ENCODE data around the gene ECD. TPM values are rescaled to one million over a fixed set of nuclear protein-coding genes. Genes with fewer than 3 reads are reported as not detected.

The ECD gene
- total and polyA plus RNA-seq, 5 donors, result 10.8 to 19.3 (median 17.0) TPM

GRCh38 chr10:73097305-73097670 lies 70.5 kb downstream of the ECD start:
- intact Hi-C loops (cut with DNase I), result loop anchor here in 2 of 4 donors (5.0 to 10.0 kb wide), 2 partner anchors 65 to 68 kb away; partner anchors contain the start of genes ECD (in 1 of the 2) and FAM149B1 (in 1 of the 2)
- DNase-seq (no peak), ATAC-seq (no peak)
- Histone ChIP-seq H3K9me3 (ENCODE audit: control insufficient read depth, low read length) (no peaks in the 10 kb centered on the region), H3K4me1 (ENCODE audit: control insufficient read depth, insufficient read depth, low read length) (no peaks in the 10 kb centered on the region), H3K27me3 (ENCODE audit: control insufficient read depth, insufficient read depth) (no peaks in the 10 kb centered on the region), H3K4me3 (ENCODE audit: low read length) (peak overlapping the region; percentile 31), H3K27ac (ENCODE audit: low read length) (no peak overlapping the region)
- WGBS, result 29% methylated on average over 4 of the region's 4 CpGs

- H3K4me1 ChIP-seq (ENCODE audit: control insufficient read depth, insufficient read depth, low read length), result no peaks in the 10 kb centered on the region
- H3K27me3 ChIP-seq (ENCODE audit: control insufficient read depth, insufficient read depth), result no peaks in the 10 kb centered on the region
- peak within 1 kb of the TSS; percentile 93 for H3K27ac ChIP-seq (ENCODE audit: low read length)
- H3K4me3 ChIP-seq (ENCODE audit: low read length), result peak within 1 kb of the TSS; percentile 68
- under 1% methylated on average over 75 of the region's 75 CpGs for WGBS
- peak; percentile 100 for DNase-seq
- peak; percentile 98 for ATAC-seq
- intact Hi-C loops (cut with DNase I), result loop anchor here in 2 of 4 donors (5.0 to 10.0 kb wide), 2 partner anchors 66 to 68 kb away; partner anchors contain the start of genes ECD (in 1 of the 2) and FAM149B1 (in 1 of the 2)
- H3K9me3 ChIP-seq (ENCODE audit: control insufficient read depth, low read length), result no peaks in the 10 kb centered on the region
Observed at GRCh38 chr10:73096449-73097304, 71.1 kb downstream of the ECD start, which contains the start of gene P4HA1. Gene P4HA1 (minus strand): TSS chr10:73096866. CDS start chr10:73074883, 21,983 bp downstream.

DNA sequence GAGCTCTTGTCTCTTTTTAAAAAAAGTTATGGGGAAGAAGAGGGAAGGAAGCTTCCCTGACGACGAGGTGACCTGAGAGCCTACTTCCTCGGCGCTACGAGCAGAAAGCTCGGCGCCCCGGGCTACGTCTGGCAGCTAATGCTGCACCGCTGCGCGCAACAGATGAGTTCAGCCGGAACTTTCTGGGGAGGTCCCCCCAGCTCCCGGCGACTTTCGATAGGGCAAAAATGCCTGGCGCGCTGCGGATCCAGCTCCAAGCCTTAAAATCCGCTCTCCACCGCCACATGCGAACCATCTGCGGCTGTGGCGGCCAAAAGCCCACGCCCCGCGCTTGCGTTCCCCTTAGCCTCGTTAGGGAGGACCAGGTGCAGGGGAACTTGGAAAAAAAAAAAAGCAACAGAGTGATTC lies 71.8 kb downstream of the ECD start:
- Histone ChIP-seq H3K4me3 (ENCODE audit: low read length) (peak overlapping the region; percentile 68), H3K27ac (ENCODE audit: low read length) (peak overlapping the region; percentile 93), H3K27me3 (ENCODE audit: control insufficient read depth, insufficient read depth) (no peaks in the 10 kb centered on the region), H3K9me3 (ENCODE audit: control insufficient read depth, low read length) (no peaks in the 10 kb centered on the region), H3K4me1 (ENCODE audit: control insufficient read depth, insufficient read depth, low read length) (no peaks in the 10 kb centered on the region)
- DNase-seq (peak; percentile 76 to 88 (median 86)), ATAC-seq (peak; percentile 63 to 68)
- intact Hi-C loops (cut with DNase I), result loop anchor here in 2 of 4 donors (5.0 to 10.0 kb wide), 2 partner anchors 66 to 69 kb away; partner anchors contain the start of genes ECD (in 1 of the 2) and FAM149B1 (in 1 of the 2)
- WGBS, result under 1% methylated on average over 29 of the region's 29 CpGs

DNA sequence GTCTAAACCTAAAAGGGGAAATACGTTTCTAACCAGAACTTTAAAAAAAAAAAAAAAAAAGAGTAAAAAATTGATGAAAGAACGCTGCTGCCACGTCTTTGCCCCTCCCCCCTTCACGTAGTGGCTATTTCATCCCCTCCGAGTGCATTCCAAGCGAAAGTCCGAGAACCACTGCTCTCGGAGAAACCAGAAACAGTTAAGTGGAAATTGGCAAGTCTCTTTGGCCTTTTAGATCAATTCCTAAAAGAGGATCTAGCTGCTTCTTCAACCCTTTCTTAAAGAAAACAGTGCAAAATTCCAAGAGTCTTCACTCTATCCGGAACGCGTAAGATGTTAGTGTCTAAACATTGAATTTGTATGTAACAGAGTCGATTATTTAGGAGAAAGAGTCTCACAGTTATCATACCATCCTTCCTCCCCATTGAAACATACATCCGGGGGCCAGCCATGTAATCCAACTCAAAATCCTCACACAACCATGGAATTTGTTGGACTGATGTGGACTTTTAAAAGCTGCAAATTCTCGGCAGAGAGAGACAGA lies 72.3 kb downstream of the ECD start:
- intact Hi-C loops (cut with DNase I), result loop anchor here in 2 of 4 donors (5.0 to 10.0 kb wide), 2 partner anchors 67 to 69 kb away; partner anchors contain the start of genes ECD (in 1 of the 2) and FAM149B1 (in 1 of the 2)
- Histone ChIP-seq H3K4me1 (ENCODE audit: control insufficient read depth, insufficient read depth, low read length) (no peaks in the 10 kb centered on the region), H3K9me3 (ENCODE audit: control insufficient read depth, low read length) (no peaks in the 10 kb centered on the region), H3K27ac (ENCODE audit: low read length) (peak overlapping the region; percentile 93), H3K4me3 (ENCODE audit: low read length) (peak overlapping the region; percentile 68), H3K27me3 (ENCODE audit: control insufficient read depth, insufficient read depth) (no peaks in the 10 kb centered on the region)
- WGBS, result 0% methylated on average over 14 of the region's 14 CpGs
- ATAC-seq (peak in 1 of 2 donors; percentile 10), DNase-seq (peak; percentile 64 to 82 (median 71))

GRCh38 chr10:73094986-73095480 lies 72.8 kb downstream of the ECD start:
- Histone ChIP-seq H3K9me3 (ENCODE audit: control insufficient read depth, low read length) (no peaks in the 10 kb centered on the region), H3K27ac (ENCODE audit: low read length) (no peak overlapping the region), H3K4me3 (ENCODE audit: low read length) (peak overlapping the region; percentile 68), H3K27me3 (ENCODE audit: control insufficient read depth, insufficient read depth) (no peaks in the 10 kb centered on the region), H3K4me1 (ENCODE audit: control insufficient read depth, insufficient read depth, low read length) (no peaks in the 10 kb centered on the region)
- DNase-seq (no peak), ATAC-seq (no peak)
- 3% methylated on average over 5 of the region's 5 CpGs for WGBS
- intact Hi-C loops (cut with DNase I), result loop anchor here in 2 of 4 donors (5.0 to 10.0 kb wide), 2 partner anchors 67 to 70 kb away; partner anchors contain the start of genes ECD (in 1 of the 2) and FAM149B1 (in 1 of the 2)

DNA sequence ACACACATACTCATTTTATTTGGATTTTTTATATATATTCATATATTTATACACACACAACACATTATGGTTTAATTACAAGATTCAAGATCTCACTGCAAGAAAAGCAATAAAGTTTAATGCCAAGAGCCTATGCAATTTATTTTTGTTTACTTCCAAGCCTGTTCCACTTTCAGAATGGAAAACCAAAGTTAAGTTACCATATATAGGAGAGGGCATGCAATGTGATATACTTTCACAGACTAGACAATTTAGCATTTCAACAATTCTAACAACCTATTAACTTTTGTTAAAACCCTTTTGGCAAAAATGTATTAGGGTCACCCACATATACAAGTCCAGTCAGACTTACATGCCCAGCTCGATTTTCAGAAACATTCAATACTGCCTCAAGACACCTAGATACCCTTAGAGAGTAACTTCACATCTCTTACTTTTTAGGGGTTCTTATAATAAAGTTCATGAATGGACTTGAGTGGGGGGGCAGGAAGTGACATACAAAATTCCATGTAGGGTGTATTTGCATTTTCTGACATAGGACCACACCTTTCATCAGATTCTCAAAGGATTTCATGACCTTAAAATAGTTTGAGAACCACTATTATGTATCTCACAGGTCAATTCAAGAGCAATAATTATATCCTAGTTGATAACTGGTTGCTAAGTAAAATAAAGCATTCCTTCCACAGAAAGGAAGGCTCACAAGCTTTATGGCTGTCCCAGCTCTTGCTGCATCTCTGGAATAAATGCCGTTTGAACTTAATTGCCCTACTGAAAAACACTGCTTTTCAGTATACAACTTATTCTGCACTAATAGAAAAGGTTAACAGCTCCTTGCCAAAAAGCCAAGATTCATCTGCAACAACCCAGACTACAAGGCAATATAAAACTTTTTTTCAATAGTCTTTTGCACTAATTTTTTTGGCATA lies 73.6 kb downstream of the ECD start:
- intact Hi-C loops (cut with DNase I), result loop anchor here in 1 of 4 donors (10.0 kb wide), 1 partner anchor 71 kb away; the partner anchor contains the start of genes ECD and FAM149B1
- no peak for ATAC-seq
- no peaks in the 10 kb centered on the region for H3K27me3 ChIP-seq (ENCODE audit: control insufficient read depth, insufficient read depth)
- no peak for DNase-seq
- H3K27ac ChIP-seq (ENCODE audit: low read length), result no peak overlapping the region
- peak overlapping the region; percentile 68 for H3K4me3 ChIP-seq (ENCODE audit: low read length)
- WGBS, result 31% methylated on average over 2 of the region's 2 CpGs
- H3K4me1 ChIP-seq (ENCODE audit: control insufficient read depth, insufficient read depth, low read length), result no peaks in the 10 kb centered on the region
- H3K9me3 ChIP-seq (ENCODE audit: control insufficient read depth, low read length), result no peaks in the 10 kb centered on the region

DNA sequence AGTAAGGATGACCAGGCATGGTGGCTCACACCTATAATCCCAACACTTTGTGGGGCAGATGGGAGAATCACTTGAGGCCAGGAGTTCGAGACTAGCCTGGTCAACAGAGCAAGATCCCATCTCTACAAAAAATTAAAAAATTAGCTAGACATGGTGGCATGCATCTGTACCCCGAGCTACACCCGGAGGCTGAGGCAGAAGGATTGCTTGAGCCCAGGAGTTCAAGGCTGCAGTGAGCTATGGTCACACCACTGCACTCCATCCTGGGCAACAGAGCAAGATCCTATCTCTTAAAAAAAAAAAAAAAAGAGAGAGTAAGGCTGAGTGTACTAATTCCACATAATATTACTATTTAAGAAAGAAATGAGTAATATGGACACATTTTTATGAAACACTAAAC lies 75.0 kb downstream of the ECD start:
- no peaks in the 10 kb centered on the region for H3K9me3 ChIP-seq (ENCODE audit: control insufficient read depth, low read length)
- ATAC-seq (no peak), DNase-seq (no peak)
- no peak overlapping the region for H3K4me3 ChIP-seq (ENCODE audit: low read length)
- no peaks in the 10 kb centered on the region for H3K27me3 ChIP-seq (ENCODE audit: control insufficient read depth, insufficient read depth)
- over 99% methylated on average over 3 of the region's 3 CpGs for WGBS
- no peak overlapping the region for H3K27ac ChIP-seq (ENCODE audit: low read length)
- intact Hi-C loops (cut with DNase I), result loop anchor here in 1 of 4 donors (10.0 kb wide), 1 partner anchor 72 kb away; the partner anchor contains the start of genes ECD and FAM149B1
- peaks cover 5% of the 10 kb centered on the region for H3K4me1 ChIP-seq (ENCODE audit: control insufficient read depth, insufficient read depth, low read length)

- DNase-seq (no peak), ATAC-seq (no peak)
- Histone ChIP-seq H3K4me1 (ENCODE audit: control insufficient read depth, insufficient read depth, low read length) (peaks cover 6% of the 10 kb centered on the region), H3K9me3 (ENCODE audit: control insufficient read depth, low read length) (no peaks in the 10 kb centered on the region), H3K27ac (ENCODE audit: low read length) (no peak overlapping the region), H3K27me3 (ENCODE audit: control insufficient read depth, insufficient read depth) (no peaks in the 10 kb centered on the region), H3K4me3 (ENCODE audit: low read length) (no peak overlapping the region)
- intact Hi-C loops (cut with DNase I), result no loop called here
Observed at GRCh38 chr10:73088304-73088703, 79.5 kb downstream of the ECD start.

- DNase-seq (no peak), ATAC-seq (no peak)
- intact Hi-C loops (cut with DNase I), result no loop called here
- Histone ChIP-seq H3K27ac (ENCODE audit: low read length) (no peak overlapping the region), H3K27me3 (ENCODE audit: control insufficient read depth, insufficient read depth) (no peaks in the 10 kb centered on the region), H3K4me1 (ENCODE audit: control insufficient read depth, insufficient read depth, low read length) (peaks cover 7% of the 10 kb centered on the region), H3K4me3 (ENCODE audit: low read length) (no peak overlapping the region), H3K9me3 (ENCODE audit: control insufficient read depth, low read length) (no peaks in the 10 kb centered on the region)
- WGBS, result 79% methylated on average over 4 of the region's 4 CpGs
Observed at GRCh38 chr10:73086816-73087215, 81.0 kb downstream of the ECD start.

DNA sequence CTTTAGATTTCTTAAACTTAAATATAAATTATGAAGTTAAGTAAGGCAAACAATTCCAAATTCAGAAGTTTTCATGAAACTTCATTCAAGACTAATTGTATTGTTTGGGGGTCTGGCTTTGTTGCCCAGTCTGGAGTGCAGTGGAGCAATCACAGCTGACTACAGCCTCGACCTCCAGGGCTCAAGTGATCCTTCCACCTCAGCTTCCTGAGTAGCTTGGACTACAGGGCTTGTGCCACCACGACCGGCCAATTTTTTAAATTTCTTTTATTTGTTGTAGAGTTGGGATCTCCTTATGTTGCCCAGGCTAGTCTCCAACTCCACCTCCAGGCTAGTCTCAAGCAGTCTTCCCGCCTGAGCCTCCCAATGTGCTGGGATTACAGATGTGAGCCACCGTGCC lies 83.6 kb downstream of the ECD start:
- H3K4me1 ChIP-seq (ENCODE audit: control insufficient read depth, insufficient read depth, low read length), result peaks cover 9% of the 10 kb centered on the region
- H3K4me3 ChIP-seq (ENCODE audit: low read length), result no peak overlapping the region
- intact Hi-C loops (cut with DNase I), result no loop called here
- ATAC-seq, result no peak
- no peaks in the 10 kb centered on the region for H3K9me3 ChIP-seq (ENCODE audit: control insufficient read depth, low read length)
- 85% methylated on average over 5 of the region's 5 CpGs for WGBS
- H3K27ac ChIP-seq (ENCODE audit: low read length), result no peak overlapping the region
- no peak for DNase-seq
- H3K27me3 ChIP-seq (ENCODE audit: control insufficient read depth, insufficient read depth), result no peaks in the 10 kb centered on the region

Measured in right cardiac atrium (tissue), 5 donors.